Measurements from ENCODE around the gene ZNF468. TPM values are rescaled to one million over a fixed set of nuclear protein-coding genes. Genes with fewer than 3 reads are reported as not detected.
A peak's percentile ranks its signal among the peaks of the same experiment; 100 is the strongest.
"Not testable (repeated sequence)": the region's sequence is repeated elsewhere in the genome, so short reads cannot be mapped to it uniquely, and the experiment has no call there.

Gene ZNF468
- total RNA-seq, result 23.0 and 23.2 TPM in 2 replicates

DNA sequence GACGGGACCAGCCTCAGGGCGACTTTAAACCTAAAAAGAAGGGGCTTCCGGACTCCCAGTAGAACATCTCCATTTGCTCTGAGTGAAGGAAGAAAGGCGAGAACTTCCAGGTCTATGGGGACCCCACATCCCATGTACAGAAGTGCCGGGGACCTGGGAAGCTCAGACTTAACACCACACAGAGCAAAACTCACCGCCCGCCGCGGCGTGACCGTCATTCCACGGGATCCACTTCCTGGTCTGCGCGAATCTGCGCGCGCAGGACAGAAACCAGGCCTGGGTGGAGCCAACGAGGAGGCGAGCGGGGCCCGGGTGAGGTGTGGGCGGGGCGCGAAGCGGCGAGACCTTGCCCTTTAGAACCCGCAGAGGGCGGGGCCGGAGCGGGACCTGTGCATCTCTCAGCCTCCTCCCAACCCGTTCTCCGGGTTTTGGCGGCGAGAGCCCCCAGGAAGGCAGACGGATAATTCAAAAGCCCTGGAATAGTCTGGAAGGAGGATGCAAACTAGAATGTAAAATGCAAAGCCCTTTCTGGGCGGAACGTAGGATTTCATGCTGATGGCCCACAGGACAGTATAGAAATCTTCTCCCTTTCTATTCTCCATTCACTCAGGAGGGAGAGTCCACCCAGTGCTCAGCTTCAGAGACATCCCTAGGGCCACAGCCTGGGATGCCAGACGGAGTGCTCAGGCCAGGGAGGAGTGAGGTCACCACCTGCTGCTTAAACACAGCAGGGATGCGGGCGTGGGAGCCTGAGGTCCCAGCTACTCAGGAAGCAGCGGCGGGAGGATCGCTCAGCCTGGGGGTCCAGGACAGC lies at the start of gene ZNF468:
Gene ZNF468, minus strand, starts transcription at position 242 of the 814 bp plus-strand sequence. CDS start 3,347 bp downstream, outside the sequence.
- peaks cover 12% of the 10 kb centered on the region for H3K36me3 ChIP-seq (ENCODE audit: insufficient read depth, low read length)
- H3K27ac ChIP-seq (ENCODE audit: low read depth, low read length), result peak within 1 kb of the TSS; percentile 68
- H3K4me1 ChIP-seq (ENCODE audit: insufficient read depth, low read length); H3K9me3 ChIP-seq (ENCODE audit: low read depth, low read length); H4K20me1 ChIP-seq (ENCODE audit: insufficient read depth, low read length); H3K79me2 ChIP-seq (ENCODE audit: insufficient read depth, low read length); H3K27me3 ChIP-seq (ENCODE audit: insufficient read depth, low read length): not testable (repeated sequence)
- H3K4me3 ChIP-seq (ENCODE audit: insufficient read depth, low read length), result peak within 1 kb of the TSS; percentile 80
- H2AFZ ChIP-seq (ENCODE audit: low read length), result peak within 1 kb of the TSS; percentile 97
- peak; percentile 39 for DNase-seq (ENCODE audit: insufficient read length, low spot score, missing footprints)
- peak within 1 kb of the TSS; percentile 96 for H3K4me2 ChIP-seq (ENCODE audit: insufficient read depth, low read length)

DNA sequence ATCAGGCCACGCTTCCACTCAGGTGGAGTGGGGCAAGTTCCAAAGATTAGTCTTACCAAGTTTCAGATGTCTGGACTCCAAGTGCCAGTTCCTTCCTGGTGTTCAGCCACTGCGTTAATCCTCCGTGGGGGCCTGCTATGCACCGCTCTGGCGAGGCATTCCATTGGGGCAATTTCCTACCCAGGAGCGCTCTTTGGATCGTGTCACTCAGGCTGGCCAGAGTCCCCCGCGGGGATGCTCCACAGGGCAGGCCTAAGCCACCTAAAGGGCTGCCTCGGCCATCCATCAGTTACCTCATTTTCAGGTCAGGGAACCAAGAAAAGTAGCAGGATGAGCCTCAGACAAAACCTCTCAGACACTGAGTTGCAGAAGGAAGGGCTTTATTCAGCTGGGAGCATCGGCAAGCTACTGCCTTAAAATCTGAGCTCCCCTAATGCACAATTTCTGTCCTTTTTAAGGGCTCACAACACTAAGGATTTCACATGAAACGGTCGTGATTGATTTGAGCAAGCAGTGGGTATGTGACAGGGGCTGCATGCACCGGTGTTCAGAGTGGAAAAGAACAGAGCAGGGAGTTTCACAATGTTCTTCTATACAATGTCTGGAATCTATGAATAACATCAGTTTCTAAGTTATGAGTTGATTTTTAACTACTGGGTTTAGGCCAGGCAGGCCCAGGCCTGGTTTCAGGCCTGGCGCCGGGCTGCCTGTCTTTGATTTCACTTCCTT lies 46.8 kb upstream of the ZNF468 start:
- not testable (repeated sequence) for H3K79me2 ChIP-seq (ENCODE audit: insufficient read depth, low read length); H3K9me3 ChIP-seq (ENCODE audit: low read depth, low read length); DNase-seq (ENCODE audit: insufficient read length, low spot score, missing footprints); H3K4me1 ChIP-seq (ENCODE audit: insufficient read depth, low read length); H3K27me3 ChIP-seq (ENCODE audit: insufficient read depth, low read length); H2AFZ ChIP-seq (ENCODE audit: low read length); H3K27ac ChIP-seq (ENCODE audit: low read depth, low read length); H4K20me1 ChIP-seq (ENCODE audit: insufficient read depth, low read length); H3K4me3 ChIP-seq (ENCODE audit: insufficient read depth, low read length); H3K4me2 ChIP-seq (ENCODE audit: insufficient read depth, low read length)
- H3K36me3 ChIP-seq (ENCODE audit: insufficient read depth, low read length), result peaks cover 13% of the 10 kb centered on the region

DNA sequence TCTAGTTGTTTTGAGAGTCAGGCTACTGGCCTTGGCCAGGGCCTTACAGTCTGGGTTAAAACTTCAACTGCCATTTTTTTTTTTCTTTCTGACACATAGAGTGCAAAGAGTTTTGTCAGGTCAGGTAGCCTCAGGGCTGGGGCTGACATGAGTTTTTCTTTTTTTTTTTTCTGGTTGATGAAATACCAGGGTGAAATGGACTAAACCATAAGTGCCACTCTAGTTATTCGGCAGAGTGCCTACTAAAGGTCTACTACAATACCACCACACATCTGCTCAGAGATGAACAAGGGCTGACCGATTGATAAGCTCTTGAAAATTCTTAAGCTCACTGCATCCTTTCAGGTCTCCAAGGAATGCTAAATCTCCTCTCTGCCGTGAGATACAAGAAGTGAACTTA lies 44.4 kb upstream of the ZNF468 start:
- Histone ChIP-seq H3K4me2 (ENCODE audit: insufficient read depth, low read length) (no peak overlapping the region), H3K9me3 (ENCODE audit: low read depth, low read length) (no peaks in the 10 kb centered on the region), H3K36me3 (ENCODE audit: insufficient read depth, low read length) (peaks cover 2% of the 10 kb centered on the region), H3K4me3 (ENCODE audit: insufficient read depth, low read length) (no peak overlapping the region), H3K27me3 (ENCODE audit: insufficient read depth, low read length) (no peaks in the 10 kb centered on the region), H3K4me1 (ENCODE audit: insufficient read depth, low read length) (peaks cover 1% of the 10 kb centered on the region), H3K27ac (ENCODE audit: low read depth, low read length) (no peak overlapping the region), H2AFZ (ENCODE audit: low read length) (no peak overlapping the region), H4K20me1 (ENCODE audit: insufficient read depth, low read length) (no peaks in the 10 kb centered on the region), H3K79me2 (ENCODE audit: insufficient read depth, low read length) (peaks cover 3% of the 10 kb centered on the region)
- DNase-seq (ENCODE audit: insufficient read length, low spot score, missing footprints), result no peak
- TF ChIP-seq, protein P1, sequence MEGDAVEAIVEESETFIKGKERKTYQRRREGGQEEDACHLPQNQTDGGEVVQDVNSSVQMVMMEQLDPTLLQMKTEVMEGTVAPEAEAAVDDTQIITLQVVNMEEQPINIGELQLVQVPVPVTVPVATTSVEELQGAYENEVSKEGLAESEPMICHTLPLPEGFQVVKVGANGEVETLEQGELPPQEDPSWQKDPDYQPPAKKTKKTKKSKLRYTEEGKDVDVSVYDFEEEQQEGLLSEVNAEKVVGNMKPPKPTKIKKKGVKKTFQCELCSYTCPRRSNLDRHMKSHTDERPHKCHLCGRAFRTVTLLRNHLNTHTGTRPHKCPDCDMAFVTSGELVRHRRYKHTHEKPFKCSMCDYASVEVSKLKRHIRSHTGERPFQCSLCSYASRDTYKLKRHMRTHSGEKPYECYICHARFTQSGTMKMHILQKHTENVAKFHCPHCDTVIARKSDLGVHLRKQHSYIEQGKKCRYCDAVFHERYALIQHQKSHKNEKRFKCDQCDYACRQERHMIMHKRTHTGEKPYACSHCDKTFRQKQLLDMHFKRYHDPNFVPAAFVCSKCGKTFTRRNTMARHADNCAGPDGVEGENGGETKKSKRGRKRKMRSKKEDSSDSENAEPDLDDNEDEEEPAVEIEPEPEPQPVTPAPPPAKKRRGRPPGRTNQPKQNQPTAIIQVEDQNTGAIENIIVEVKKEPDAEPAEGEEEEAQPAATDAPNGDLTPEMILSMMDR (IDR thresholded peaks at IDR 0.05; ENCODE audit: extremely low read depth, low read depth, low read length), result no peak

DNA sequence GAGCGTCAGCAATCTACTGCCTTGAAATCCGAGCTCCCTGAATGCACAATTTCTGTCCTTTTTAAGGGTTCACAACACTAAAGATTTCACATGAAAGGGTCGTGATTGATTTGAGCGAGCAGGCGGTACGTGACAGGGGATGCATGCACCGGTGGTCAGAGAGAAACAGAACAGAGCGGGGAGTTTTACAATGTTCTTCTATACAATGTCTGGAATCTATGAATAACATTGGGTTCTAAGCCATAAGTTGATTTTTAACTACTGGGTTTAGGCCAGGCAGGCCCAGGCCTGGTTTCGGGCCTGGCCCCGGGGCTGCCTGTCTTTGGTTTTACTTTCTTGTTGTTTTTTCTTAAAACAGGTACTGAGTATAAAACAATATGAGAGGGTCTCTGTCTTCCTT lies 41.2 kb upstream of the ZNF468 start:
- H3K4me3 ChIP-seq (ENCODE audit: insufficient read depth, low read length); H3K9me3 ChIP-seq (ENCODE audit: low read depth, low read length); H3K27ac ChIP-seq (ENCODE audit: low read depth, low read length); H3K36me3 ChIP-seq (ENCODE audit: insufficient read depth, low read length); H3K4me1 ChIP-seq (ENCODE audit: insufficient read depth, low read length); H3K4me2 ChIP-seq (ENCODE audit: insufficient read depth, low read length); H2AFZ ChIP-seq (ENCODE audit: low read length); H3K27me3 ChIP-seq (ENCODE audit: insufficient read depth, low read length); H4K20me1 ChIP-seq (ENCODE audit: insufficient read depth, low read length); DNase-seq (ENCODE audit: insufficient read length, low spot score, missing footprints): not testable (repeated sequence)
- peaks cover 32% of the 10 kb centered on the region for H3K79me2 ChIP-seq (ENCODE audit: insufficient read depth, low read length)

DNA sequence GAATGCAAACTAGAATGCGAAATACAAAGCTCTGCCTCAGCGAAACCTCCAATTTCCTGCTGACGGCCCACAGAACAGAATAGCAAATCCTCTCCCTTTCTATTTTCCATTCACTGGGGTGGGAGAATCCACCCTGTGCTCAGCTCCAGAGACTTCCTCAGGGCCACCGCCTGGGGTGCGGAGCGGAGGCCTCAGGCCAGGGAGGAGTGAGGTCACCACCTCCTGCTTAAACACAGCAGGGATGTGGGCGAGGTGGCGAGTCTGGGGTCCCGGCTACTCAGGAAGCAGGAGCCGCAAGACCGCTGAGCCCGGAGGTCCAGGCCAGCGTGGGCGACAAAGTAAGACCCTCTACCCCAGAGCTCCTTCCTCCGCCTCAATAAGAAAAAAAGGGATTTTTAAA lies 40.7 kb upstream of the ZNF468 start:
- Histone ChIP-seq H3K9me3 (ENCODE audit: low read depth, low read length) (no peaks in the 10 kb centered on the region), H3K79me2 (ENCODE audit: insufficient read depth, low read length) (peaks cover 36% of the 10 kb centered on the region), H3K4me3 (ENCODE audit: insufficient read depth, low read length) (peak overlapping the region; percentile 99), H4K20me1 (ENCODE audit: insufficient read depth, low read length) (no peaks in the 10 kb centered on the region), H2AFZ (ENCODE audit: low read length) (peak overlapping the region; percentile 97), H3K4me1 (ENCODE audit: insufficient read depth, low read length) (peaks cover 7% of the 10 kb centered on the region), H3K27me3 (ENCODE audit: insufficient read depth, low read length) (no peaks in the 10 kb centered on the region), H3K4me2 (ENCODE audit: insufficient read depth, low read length) (peak overlapping the region; percentile 95), H3K27ac (ENCODE audit: low read depth, low read length) (no peak overlapping the region), H3K36me3 (ENCODE audit: insufficient read depth, low read length) (peaks cover 9% of the 10 kb centered on the region)
- TF ChIP-seq, protein P1 (IDR thresholded peaks at IDR 0.05; ENCODE audit: extremely low read depth, low read depth, low read length), result no peak
- DNase-seq (ENCODE audit: insufficient read length, low spot score, missing footprints), result no peak

All from osteoblast (primary cell).